ENCODE results near the gene MAP2K5. TPM values are rescaled to one million over a fixed set of nuclear protein-coding genes. Genes with fewer than 3 reads are reported as not detected.

MAP2K5 gene
- total RNA-seq, 1 experiment from 2014 or later: 3.2 TPM

- no peak overlapping the region for H3K4me3 ChIP-seq (ENCODE audit: insufficient read depth, low read depth, low read length)
- no peaks in the 10 kb centered on the region for H3K27me3 ChIP-seq (ENCODE audit: control insufficient read depth, insufficient read depth, low read length)
- H3K36me3 ChIP-seq (replicated peaks; ENCODE audit: control insufficient read depth, insufficient read depth, low read length): peaks cover 2% of the 10 kb centered on the region; the same call in 1 of the 2 replicates
- no peak for DNase-seq
Observed at GRCh38 chr15:67587754-67588153, 45.3 kb downstream of the MAP2K5 start.

DNA sequence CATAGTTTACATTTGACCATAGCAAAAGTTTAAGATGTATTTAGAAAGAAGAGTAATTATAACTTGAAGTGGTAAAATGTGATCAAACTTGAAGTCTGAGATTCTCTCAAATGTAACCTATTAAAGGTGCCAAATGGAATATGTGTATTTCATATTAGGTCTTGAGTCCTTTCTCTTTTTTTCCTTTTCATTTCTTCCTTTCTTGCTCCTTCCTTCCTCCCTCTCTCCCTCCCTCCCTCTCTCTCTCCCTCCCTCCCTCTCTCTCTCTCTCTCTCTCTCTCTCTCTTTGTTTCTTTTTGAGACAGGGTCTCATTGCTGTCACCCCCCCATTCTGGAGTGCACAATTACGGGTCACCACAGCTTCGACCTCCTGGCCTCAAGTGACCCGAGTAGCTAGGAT is 47.7 kb downstream of the MAP2K5 start:
- Histone ChIP-seq H3K27me3 (ENCODE audit: control insufficient read depth, insufficient read depth, low read length) (no peaks in the 10 kb centered on the region), H3K4me3 (ENCODE audit: insufficient read depth, low read depth, low read length) (no peak overlapping the region), H3K36me3 (replicated peaks; ENCODE audit: control insufficient read depth, insufficient read depth, low read length) (peaks cover 2% of the 10 kb centered on the region)
- no peak for DNase-seq

DNA sequence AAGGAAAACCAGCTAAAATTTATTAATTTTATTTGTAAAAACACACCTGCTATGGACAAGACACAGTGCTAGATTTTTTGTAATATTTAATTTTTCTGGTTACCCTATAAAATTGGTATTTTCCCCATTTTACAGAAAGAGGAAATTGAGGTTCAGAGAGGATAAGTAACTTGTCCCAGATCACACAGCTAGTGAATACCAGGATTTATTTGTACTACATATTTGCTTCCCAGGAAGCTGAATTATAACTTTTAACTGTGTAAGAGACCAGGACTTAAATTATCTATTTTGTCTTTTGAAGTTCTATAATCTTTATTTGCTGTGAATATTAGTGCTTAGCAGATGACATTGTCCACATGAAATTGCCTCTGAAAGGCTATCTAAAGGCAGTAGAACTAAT is 49.7 kb downstream of the MAP2K5 start:
- Histone ChIP-seq H3K27me3 (ENCODE audit: control insufficient read depth, insufficient read depth, low read length) (no peaks in the 10 kb centered on the region), H3K4me3 (ENCODE audit: insufficient read depth, low read depth, low read length) (no peak overlapping the region), H3K36me3 (replicated peaks; ENCODE audit: control insufficient read depth, insufficient read depth, low read length) (peaks cover 2% of the 10 kb centered on the region)
- no peak for DNase-seq

DNA sequence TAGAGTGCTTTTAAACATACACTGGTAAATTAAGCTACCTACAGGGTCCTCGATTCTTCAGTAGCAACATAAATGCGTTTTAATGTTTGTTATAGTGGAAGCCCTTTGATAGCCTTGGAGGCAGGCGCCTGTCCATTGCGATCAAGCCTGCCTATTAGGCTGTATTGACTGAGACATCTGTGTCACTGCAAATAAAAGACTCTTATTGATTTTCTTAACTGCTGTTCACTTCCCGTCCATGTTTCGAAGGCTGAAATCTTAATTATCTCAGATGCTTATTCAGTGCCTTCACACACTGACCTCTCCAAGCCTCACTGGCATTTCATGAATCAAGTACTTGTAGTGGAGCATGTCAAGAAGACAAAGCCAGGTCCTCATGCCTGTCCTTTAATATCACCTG is 51.1 kb downstream of the MAP2K5 start:
- Histone ChIP-seq H3K36me3 (replicated peaks; ENCODE audit: control insufficient read depth, insufficient read depth, low read length) (no peaks in the 10 kb centered on the region; the same call in 1 of the 2 replicates), H3K27me3 (ENCODE audit: control insufficient read depth, insufficient read depth, low read length) (no peaks in the 10 kb centered on the region)

GRCh38 chr15:67594770-67595169 is 52.3 kb downstream of the MAP2K5 start:
- no peak overlapping the region for H3K4me3 ChIP-seq (ENCODE audit: insufficient read depth, low read depth, low read length)
- no peaks in the 10 kb centered on the region for H3K27me3 ChIP-seq (ENCODE audit: control insufficient read depth, insufficient read depth, low read length)
- DNase-seq: no peak
- no peaks in the 10 kb centered on the region; the same call in 1 of the 2 replicates for H3K36me3 ChIP-seq (replicated peaks; ENCODE audit: control insufficient read depth, insufficient read depth, low read length)

More for the DNA sequence above, 51.1 kb downstream of the MAP2K5 start:
- no peak for DNase-seq
- no peak overlapping the region for H3K4me3 ChIP-seq (ENCODE audit: insufficient read depth, low read depth, low read length)

DNA sequence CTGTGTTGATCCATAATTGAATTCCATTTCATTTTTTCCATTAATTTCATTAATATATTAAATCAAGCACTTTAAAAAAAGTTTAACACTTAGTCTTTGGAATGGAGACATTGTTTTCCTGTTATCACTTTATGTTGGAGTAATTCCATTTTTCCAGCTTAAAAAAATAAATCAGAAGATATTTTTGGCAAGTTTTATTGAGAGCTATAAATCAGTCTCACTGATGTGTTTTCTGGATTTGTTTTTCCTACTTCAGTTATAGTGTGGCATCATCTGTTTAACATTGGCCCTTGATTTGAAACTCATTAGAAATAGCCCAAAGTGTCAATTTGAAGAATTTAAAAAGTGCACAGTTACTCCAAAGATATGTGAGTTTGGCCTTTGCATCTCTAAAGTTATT is 53.1 kb downstream of the MAP2K5 start:
- no peaks in the 10 kb centered on the region for H3K27me3 ChIP-seq (ENCODE audit: control insufficient read depth, insufficient read depth, low read length)
- DNase-seq: no peak
- no peak overlapping the region for H3K4me3 ChIP-seq (ENCODE audit: insufficient read depth, low read depth, low read length)
- no peaks in the 10 kb centered on the region; the same call in 1 of the 2 replicates for H3K36me3 ChIP-seq (replicated peaks; ENCODE audit: control insufficient read depth, insufficient read depth, low read length)

- Histone ChIP-seq H3K36me3 (replicated peaks; ENCODE audit: control insufficient read depth, insufficient read depth, low read length) (no peaks in the 10 kb centered on the region), H3K27me3 (ENCODE audit: control insufficient read depth, insufficient read depth, low read length) (no peaks in the 10 kb centered on the region), H3K4me3 (ENCODE audit: insufficient read depth, low read depth, low read length) (no peak overlapping the region)
- no peak for DNase-seq
Observed at GRCh38 chr15:67601073-67601472, 58.6 kb downstream of the MAP2K5 start.

GRCh38 chr15:67603063-67603462 is 60.6 kb downstream of the MAP2K5 start:
- Histone ChIP-seq H3K27me3 (ENCODE audit: control insufficient read depth, insufficient read depth, low read length) (no peaks in the 10 kb centered on the region), H3K4me3 (ENCODE audit: insufficient read depth, low read depth, low read length) (no peak overlapping the region), H3K36me3 (replicated peaks; ENCODE audit: control insufficient read depth, insufficient read depth, low read length) (no peaks in the 10 kb centered on the region)
- DNase-seq: no peak

GRCh38 chr15:67605871-67606270 is 63.4 kb downstream of the MAP2K5 start:
- Histone ChIP-seq H3K27me3 (ENCODE audit: control insufficient read depth, insufficient read depth, low read length) (no peaks in the 10 kb centered on the region), H3K4me3 (ENCODE audit: insufficient read depth, low read depth, low read length) (no peak overlapping the region), H3K36me3 (replicated peaks; ENCODE audit: control insufficient read depth, insufficient read depth, low read length) (no peaks in the 10 kb centered on the region)
- DNase-seq: no peak

DNA sequence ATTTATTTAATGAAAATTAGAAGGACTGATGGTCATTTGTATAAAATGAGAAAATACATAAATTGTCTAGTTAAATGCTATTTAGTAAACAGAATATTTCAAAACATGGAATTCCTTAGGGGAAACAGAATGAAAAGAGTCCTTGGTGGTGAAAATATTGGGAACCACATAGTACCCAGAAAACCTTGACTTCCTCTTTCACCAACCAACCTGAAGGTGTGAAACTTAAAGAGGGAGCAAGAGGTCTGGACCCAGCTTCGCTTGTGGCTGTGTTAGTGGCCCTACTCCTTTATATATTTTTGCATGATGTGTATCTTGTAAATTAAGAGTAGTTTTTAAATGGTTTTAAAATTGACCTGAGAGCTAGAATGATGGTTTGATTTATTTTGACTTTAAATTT is 64.2 kb downstream of the MAP2K5 start:
- no peak overlapping the region for H3K4me3 ChIP-seq (ENCODE audit: insufficient read depth, low read depth, low read length)
- H3K36me3 ChIP-seq (replicated peaks; ENCODE audit: control insufficient read depth, insufficient read depth, low read length): no peaks in the 10 kb centered on the region
- no peak for DNase-seq
- no peaks in the 10 kb centered on the region for H3K27me3 ChIP-seq (ENCODE audit: control insufficient read depth, insufficient read depth, low read length)

DNA sequence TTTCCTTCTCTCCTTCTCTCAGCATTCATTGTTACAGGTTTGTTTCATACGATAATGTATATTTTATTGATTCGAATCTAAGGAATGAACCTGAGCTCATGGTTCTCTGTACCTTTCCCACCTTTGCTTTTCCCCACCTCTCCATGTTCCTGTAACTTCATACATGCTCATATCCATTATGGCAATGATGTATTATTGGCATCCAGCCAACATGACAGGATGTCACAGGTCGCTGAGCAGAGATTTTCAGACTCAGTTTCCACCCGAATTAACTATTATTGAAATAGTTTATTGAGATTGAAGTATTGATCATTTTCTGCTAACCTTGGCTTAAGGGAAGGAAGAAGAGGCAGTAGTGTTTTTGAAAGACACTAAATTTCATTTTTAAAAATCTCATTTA is 64.8 kb downstream of the MAP2K5 start:
- no peaks in the 10 kb centered on the region for H3K36me3 ChIP-seq (replicated peaks; ENCODE audit: control insufficient read depth, insufficient read depth, low read length)
- H3K4me3 ChIP-seq (ENCODE audit: insufficient read depth, low read depth, low read length): no peak overlapping the region
- H3K27me3 ChIP-seq (ENCODE audit: control insufficient read depth, insufficient read depth, low read length): no peaks in the 10 kb centered on the region
- DNase-seq: no peak

- DNase-seq: no peak
- no peaks in the 10 kb centered on the region for H3K27me3 ChIP-seq (ENCODE audit: control insufficient read depth, insufficient read depth, low read length)
- H3K4me3 ChIP-seq (ENCODE audit: insufficient read depth, low read depth, low read length): no peak overlapping the region
- no peaks in the 10 kb centered on the region for H3K36me3 ChIP-seq (replicated peaks; ENCODE audit: control insufficient read depth, insufficient read depth, low read length)
Observed at GRCh38 chr15:67607959-67608637, 65.6 kb downstream of the MAP2K5 start.

DNA sequence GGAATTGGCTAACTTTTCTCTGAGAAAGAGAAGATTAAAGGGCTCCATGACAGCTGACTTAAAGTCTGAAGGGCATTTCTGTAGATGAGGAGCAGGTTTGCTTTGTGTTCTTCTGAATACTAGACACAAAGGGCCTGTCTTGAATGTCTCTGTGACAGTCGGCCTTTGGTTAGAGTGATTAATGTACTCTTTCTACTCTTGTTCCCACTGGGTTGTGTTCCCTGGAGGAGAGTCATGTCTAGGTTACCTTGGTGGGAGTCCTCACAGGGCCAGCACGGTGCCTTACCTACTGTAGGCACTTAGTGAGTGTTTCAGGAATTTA is 66.1 kb downstream of the MAP2K5 start:
- no peak for DNase-seq
- Histone ChIP-seq H3K36me3 (replicated peaks; ENCODE audit: control insufficient read depth, insufficient read depth, low read length) (no peaks in the 10 kb centered on the region), H3K4me3 (ENCODE audit: insufficient read depth, low read depth, low read length) (no peak overlapping the region), H3K27me3 (ENCODE audit: control insufficient read depth, insufficient read depth, low read length) (no peaks in the 10 kb centered on the region)

- H3K4me3 ChIP-seq (ENCODE audit: insufficient read depth, low read depth, low read length): no peak overlapping the region
- no peaks in the 10 kb centered on the region for H3K36me3 ChIP-seq (replicated peaks; ENCODE audit: control insufficient read depth, insufficient read depth, low read length)
- H3K27me3 ChIP-seq (ENCODE audit: control insufficient read depth, insufficient read depth, low read length): no peaks in the 10 kb centered on the region
- DNase-seq: no peak
Observed at GRCh38 chr15:67611370-67612369, 69.2 kb downstream of the MAP2K5 start.

DNA sequence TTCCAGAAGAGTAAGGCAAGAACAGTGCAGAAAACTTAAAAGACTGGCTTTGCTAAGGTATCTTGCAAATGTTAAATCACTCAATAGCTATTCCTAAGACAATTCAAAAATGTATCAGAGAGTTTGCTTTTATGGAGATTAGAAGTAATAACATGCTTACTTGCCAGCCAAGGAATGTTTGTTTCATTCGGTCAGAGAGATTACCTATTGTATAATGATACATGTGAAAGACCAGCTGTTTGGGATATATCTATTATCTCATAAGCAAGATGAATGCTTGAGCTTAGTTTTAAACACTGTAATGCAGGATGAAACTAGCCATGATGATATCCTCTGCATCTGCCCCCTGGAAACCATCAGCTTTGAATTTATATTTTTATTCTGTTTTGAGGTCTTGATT is 70.7 kb downstream of the MAP2K5 start:
- Histone ChIP-seq H3K36me3 (replicated peaks; ENCODE audit: control insufficient read depth, insufficient read depth, low read length) (no peaks in the 10 kb centered on the region), H3K4me3 (ENCODE audit: insufficient read depth, low read depth, low read length) (no peak overlapping the region), H3K27me3 (ENCODE audit: control insufficient read depth, insufficient read depth, low read length) (no peaks in the 10 kb centered on the region)
- DNase-seq: no peak

Measured in H7 (cell line).